GM23338 (cell line): Measurements from ENCODE around the gene GJC2.

Experiments
- CREB1 ChIP-seq: fragments of 250-450 bp; sonication (Bioruptor Pico); IDR thresholded peaks from 2 replicates; pipeline ENCODE4 v1.5.0; 2020; ENCODE audit warnings: low read depth, mild to moderate bottlenecking, moderate library complexity
- CTCF ChIP-seq, 2 experiments: fragments of 200-600 bp in 1 of 2; sonication (generic) in 1 of 2; conservative IDR thresholded peaks; 2 replicates each; pipeline versions ENCODE4 v1.5.1 to v1.6.1; 2016 to 2017; ENCODE audit warnings: antibody characterized with exemption in 2 of 2, low read depth in 2 of 2, mild to moderate bottlenecking in 2 of 2, moderate library complexity in 1 of 2
- ETS1 ChIP-seq: IDR thresholded peaks from 2 replicates; pipeline ENCODE4 v1.6.1; 2016; ENCODE audit warnings: antibody characterized with exemption
- EZH2 ChIP-seq: fragments of 200-600 bp; sonication (generic); IDR thresholded peaks from one replicate; pipeline ENCODE4 v1.8.0; 2017; ENCODE audit warnings: antibody characterized with exemption, mild to moderate bottlenecking, low read depth; ENCODE audit not compliant: unreplicated experiment
- EZH2phosphoT487 ChIP-seq: fragments of 200-600 bp; sonication (generic); IDR thresholded peaks from one replicate; pipeline ENCODE4 v1.8.1; 2018; ENCODE audit warnings: antibody characterized with exemption; ENCODE audit not compliant: unreplicated experiment
- JUNB ChIP-seq: IDR thresholded peaks from one replicate; pipeline ENCODE4 v1.6.1; 2016; ENCODE audit warnings: antibody characterized with exemption; ENCODE audit not compliant: unreplicated experiment
- POLR2AphosphoS5 ChIP-seq: IDR thresholded peaks from 2 replicates; pipeline ENCODE4 v1.6.1; 2016; ENCODE audit warnings: antibody characterized with exemption, low read depth
- REST ChIP-seq: IDR thresholded peaks from one replicate; pipeline ENCODE4 v1.6.1; 2018; ENCODE audit warnings: antibody characterized with exemption; ENCODE audit not compliant: unreplicated experiment
- ZNF462 ChIP-seq: fragments of 250-450 bp; sonication (Bioruptor Pico); IDR thresholded peaks from 2 replicates; pipeline ENCODE4 v1.5.0; 2020; ENCODE audit warnings: mild to moderate bottlenecking, moderate library complexity

GRCh38 chr1:228131766-228132165, 18.0 kb upstream of the GJC2 start:
- TF ChIP-seq CTCF (conservative IDR thresholded peaks at IDR 0.05; ENCODE audit: low read depth in 2 of 2) (no peak), JUNB (no peak), REST (no peak), EZH2 (no peak), ZNF462 (no peak), EZH2phosphoT487 (no peak), CREB1 (CRISPR knock-in tag) (no peak), POLR2AphosphoS5 (no peak), ETS1 (no peak)
